DND-41 (cell line): ENCODE data around the gene IDH2.

Experiments
- CTCF ChIP-seq: IDR thresholded peaks from 2 replicates; pipeline ENCODE4 v1.5.1; 2012; ENCODE audit warnings: borderline replicate concordance, low read length, moderate library complexity, mild to moderate bottlenecking; ENCODE audit not compliant: poor library complexity, severe bottlenecking; ENCODE audit errors: extremely low read depth
- EZH2 ChIP-seq: IDR thresholded peaks from 3 replicates; pipeline ENCODE4 v1.6.1; 2012; ENCODE audit warnings: borderline replicate concordance, low read depth, mild to moderate bottlenecking, moderate library complexity, low read length, inconsistent platforms; ENCODE audit not compliant: severe bottlenecking

GRCh38 chr15:90072978-90073640 is 29.2 kb downstream of the IDH2 start:
- TF ChIP-seq CTCF (no peak), EZH2 (no peak)
